ENCODE results near the gene LRRC45. TPM values are rescaled to one million over a fixed set of nuclear protein-coding genes. Genes with fewer than 3 reads are reported as not detected.

Gene LRRC45
- total RNA-seq, 1 donor: 22.0 TPM

DNA sequence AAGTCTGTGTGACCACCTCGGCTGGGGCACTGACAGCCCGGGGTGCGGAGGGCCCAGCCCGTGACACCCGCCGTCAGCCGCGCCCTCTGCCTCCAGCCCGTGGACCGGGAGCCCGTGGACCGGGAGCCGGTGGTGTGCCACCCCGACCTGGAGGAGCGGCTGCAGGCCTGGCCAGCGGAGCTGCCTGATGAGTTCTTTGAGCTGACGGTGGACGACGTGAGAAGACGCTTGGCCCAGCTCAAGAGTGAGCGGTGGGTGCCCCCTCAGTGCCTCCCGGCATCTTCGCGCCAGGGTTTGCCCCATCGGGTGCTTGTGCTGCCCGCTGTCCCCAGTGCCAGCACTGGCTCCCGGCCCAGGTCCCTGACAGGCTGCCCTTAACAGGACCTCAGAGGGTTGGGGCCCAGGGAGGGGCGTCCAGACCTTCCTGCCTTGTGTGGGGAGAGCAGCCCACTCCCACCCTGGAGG is 14.1 kb upstream of the LRRC45 start:
- no peak for DNase-seq (ENCODE audit: low read depth)
- H3K4me3 ChIP-seq (ENCODE audit: low read depth, low read length): no peak overlapping the region
- TF ChIP-seq, protein P1, sequence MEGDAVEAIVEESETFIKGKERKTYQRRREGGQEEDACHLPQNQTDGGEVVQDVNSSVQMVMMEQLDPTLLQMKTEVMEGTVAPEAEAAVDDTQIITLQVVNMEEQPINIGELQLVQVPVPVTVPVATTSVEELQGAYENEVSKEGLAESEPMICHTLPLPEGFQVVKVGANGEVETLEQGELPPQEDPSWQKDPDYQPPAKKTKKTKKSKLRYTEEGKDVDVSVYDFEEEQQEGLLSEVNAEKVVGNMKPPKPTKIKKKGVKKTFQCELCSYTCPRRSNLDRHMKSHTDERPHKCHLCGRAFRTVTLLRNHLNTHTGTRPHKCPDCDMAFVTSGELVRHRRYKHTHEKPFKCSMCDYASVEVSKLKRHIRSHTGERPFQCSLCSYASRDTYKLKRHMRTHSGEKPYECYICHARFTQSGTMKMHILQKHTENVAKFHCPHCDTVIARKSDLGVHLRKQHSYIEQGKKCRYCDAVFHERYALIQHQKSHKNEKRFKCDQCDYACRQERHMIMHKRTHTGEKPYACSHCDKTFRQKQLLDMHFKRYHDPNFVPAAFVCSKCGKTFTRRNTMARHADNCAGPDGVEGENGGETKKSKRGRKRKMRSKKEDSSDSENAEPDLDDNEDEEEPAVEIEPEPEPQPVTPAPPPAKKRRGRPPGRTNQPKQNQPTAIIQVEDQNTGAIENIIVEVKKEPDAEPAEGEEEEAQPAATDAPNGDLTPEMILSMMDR (IDR thresholded peaks at IDR 0.05; ENCODE audit: insufficient read depth, low read length): no peak

DNA sequence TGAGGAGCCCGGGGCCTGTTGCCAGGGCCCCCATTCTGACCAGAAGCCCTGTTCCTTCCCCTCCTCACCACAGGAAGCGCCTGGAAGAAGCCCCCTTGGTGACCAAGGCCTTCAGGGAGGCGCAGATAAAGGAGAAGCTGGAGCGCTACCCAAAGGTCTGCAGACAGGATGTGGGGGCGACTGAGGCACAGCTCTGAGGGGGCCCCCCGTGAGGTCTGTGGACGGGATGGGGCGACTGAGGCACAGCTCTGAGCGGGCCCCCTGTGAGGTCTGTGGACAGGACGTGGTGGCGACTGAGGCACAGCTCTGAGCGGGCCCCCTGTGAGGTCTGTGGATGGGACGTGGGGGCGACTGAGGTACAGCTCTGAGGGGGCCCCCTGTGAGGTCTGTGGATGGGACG is 13.7 kb upstream of the LRRC45 start:
- H3K4me3 ChIP-seq (ENCODE audit: low read depth, low read length): no peak overlapping the region
- TF ChIP-seq, protein P1 (IDR thresholded peaks at IDR 0.05; ENCODE audit: insufficient read depth, low read length): no peak

DNA sequence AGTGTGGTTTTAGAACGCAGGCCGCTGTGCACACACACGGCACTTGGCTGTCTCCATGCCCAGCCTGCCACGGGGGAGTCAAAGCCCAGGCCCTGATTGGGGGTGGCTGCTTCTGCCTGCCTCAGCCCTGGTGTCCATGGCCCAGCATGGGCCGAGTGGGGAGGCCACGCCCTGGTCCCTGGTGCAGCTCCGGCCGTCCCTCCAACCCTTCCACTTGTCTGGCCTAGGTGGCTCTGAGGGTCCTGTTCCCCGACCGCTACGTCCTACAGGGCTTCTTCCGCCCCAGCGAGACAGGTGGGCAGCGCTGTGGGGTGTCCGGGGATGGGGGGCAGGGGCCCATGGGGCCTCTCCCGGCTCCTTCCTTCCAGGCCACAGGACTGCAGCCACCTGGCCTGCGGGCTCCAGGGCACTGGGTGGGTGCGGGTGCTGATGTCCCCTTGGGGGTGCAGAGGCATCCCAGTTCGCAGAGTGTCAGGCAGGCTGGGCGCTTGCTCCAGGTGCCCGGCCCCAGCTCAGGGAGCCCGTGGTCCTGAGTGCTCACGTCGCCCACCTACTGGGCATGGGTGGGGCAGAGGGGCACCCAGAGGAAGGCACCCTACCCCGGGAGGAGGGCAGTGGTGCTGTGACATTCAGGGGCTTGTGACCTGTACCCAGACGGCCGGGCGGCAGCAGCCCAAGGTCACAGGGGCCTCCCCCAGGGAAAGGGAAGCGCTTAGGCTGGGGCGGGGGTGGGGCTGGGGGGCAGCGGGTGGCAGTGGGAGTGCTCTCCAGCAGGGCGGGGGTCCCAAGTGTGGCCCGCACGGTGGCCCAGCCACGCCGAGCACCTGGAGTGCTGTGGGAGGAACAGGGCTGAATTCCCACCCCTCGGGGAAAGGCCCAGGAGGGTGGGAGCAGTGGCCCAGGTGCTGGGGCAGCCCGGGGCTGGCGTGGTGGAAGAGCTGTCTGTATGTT is 12.3 kb upstream of the LRRC45 start:
- TF ChIP-seq, protein P1 (IDR thresholded peaks at IDR 0.05; ENCODE audit: insufficient read depth, low read length): no peak
- no peak for DNase-seq (ENCODE audit: low read depth)
- no peak overlapping the region for H3K4me3 ChIP-seq (ENCODE audit: low read depth, low read length)

More for the DNA sequence above, 13.7 kb upstream of the LRRC45 start:
- no peak for DNase-seq (ENCODE audit: low read depth)

DNA sequence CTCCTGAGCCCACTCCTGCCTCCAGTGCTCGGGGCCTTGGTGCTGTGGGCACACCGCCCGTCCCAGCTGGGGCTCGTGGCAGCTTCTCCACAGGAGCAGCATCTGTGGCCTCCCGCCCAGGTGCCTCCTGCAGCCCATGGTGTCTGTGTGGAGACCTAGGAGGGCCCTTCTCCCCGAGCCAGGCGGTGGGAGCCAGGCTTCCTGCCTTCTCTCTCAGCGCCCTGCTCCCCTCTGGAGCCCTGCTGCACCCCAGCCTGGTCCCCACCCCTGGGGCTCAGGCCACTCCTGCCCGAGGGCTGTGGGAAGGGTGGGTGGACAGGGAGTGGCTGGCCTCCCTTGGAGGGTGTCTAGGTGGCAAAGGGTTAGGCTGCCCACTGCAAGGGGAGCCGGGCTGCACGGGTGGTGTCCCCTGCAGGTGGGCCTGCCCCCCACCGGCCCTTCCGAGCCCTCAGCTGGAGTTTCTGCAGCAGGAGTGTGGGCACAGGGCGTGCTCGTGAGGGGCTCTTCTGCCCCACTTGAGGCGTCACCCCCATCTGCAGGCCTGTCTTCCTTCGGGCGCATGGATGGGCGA is 11.4 kb upstream of the LRRC45 start:
- TF ChIP-seq, protein P1 (IDR thresholded peaks at IDR 0.05; ENCODE audit: insufficient read depth, low read length): no peak
- H3K4me3 ChIP-seq (ENCODE audit: low read depth, low read length): no peak overlapping the region

DNA sequence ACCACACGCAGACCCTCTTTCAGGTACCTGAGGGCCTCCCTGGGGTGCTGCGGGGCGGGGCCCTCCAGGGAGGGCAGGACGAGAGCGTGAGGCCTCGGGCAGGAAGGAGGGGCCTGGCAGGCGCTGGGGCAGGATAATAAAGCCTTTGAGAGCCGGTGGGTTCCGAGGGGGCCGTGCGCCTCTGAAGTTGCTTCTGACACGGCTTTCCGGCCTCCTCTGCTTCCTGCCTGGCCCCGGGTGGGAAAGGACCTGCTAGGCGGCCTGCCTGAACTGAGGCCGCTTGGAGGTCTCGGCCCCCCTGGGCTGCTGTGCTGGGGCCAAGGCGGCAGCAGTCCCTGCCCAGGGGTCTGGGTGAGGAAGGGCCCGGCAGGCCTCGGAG is 10.9 kb upstream of the LRRC45 start:
- no peak for DNase-seq (ENCODE audit: low read depth)
- TF ChIP-seq, protein P1 (IDR thresholded peaks at IDR 0.05; ENCODE audit: insufficient read depth, low read length): no peak
- H3K4me3 ChIP-seq (ENCODE audit: low read depth, low read length): no peak overlapping the region

More for the DNA sequence above, 11.4 kb upstream of the LRRC45 start:
- no peak for DNase-seq (ENCODE audit: low read depth)

DNA sequence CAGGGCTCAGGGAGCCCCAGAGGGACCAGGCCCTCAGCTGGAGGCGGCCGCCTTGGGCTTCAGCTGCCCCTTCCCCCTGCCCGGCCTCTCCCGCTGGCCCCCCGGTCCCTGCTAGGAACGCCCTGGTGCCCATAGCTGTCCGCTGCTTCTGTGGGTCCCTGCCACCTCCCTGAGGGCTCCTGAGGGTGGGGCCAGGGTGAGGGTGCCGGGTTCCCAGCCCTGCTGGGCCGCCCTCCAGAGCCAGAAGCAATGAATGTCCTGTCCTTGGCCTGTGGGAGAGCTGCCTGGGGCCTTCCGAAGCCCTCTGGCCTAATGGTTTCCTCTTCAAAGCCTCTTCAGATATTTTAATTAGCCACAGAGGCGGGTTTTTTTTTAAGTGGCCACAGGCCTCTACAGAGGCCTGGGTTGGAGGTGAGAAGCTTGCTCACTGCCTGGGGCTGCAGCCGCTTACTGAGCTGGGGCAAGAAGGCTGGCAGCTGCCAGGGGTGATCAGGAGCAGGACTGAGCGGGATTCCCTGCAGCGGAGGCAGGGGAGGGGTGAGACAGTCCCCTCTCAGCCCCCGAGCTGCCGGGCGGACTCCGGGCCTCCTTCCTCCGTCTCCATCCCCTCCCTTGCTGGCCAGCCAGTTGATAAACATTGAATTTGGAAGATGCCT is 10.3 kb upstream of the LRRC45 start:
- H3K4me3 ChIP-seq (ENCODE audit: low read depth, low read length): no peak overlapping the region
- DNase-seq (ENCODE audit: low read depth): no peak
- TF ChIP-seq, protein P1 (IDR thresholded peaks at IDR 0.05; ENCODE audit: insufficient read depth, low read length): no peak

All from fibroblast of the aortic adventitia (primary cell).